Testis (tissue), 2 donors: ENCODE results near the gene WDR48.

Experiments used
- CTCF ChIP-seq, 3 experiments: fragments of 450-650 bp in 2 of 3; fragments of 200-600 bp in 1 of 3; sonication (generic) in 1 of 3; IDR thresholded peaks; one replicate each; pipeline ENCODE4 v1.5.1; 2016 to 2019; ENCODE audit warnings: antibody characterized with exemption in 3 of 3, mild to moderate bottlenecking in 2 of 3, moderate library complexity in 1 of 3
- POLR2A ChIP-seq: fragments of 450-650 bp; IDR thresholded peaks from one replicate; pipeline ENCODE4 v1.6.1; 2017; ENCODE audit warnings: antibody characterized with exemption, mild to moderate bottlenecking, moderate library complexity

DNA sequence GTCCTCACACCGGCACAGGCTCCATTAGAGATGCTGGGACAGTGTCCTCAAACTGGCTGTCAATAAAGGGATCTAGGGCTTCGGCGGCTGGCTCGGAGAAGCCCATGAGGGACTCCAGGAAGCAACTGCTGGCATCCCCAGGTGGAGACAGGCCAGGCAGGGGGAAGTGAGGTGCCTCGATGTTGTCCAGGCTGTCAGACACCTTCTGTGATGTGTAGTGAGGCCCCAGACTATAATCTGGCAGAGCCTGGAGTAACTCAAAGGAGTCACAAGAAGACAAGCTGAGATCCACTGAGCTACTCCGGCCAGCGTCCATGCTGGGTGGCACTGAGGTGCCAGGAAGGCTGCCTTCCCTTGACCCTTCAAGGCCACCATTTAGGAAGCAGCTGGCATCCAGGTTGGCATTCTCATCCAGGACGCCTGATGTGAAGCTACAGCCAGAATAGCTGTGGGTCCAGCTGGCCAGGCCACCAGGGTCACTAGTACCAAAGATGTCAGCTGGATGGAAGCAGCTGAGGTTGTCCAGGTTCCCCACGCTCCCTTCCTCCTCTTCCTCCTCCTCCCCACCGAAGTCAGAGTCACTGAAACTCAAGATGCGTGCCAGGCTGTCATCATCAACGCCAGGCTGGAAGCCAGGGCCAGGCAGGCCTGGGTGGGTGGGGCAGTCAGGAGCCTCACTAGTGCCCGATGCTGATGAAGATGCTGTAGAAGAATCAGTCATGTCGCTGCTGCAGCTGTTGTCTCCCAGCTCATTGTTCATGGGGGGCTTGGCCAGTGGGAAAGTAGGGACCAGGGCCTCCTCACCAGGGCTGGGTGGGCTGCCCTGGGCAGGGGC, 91.5 kb downstream of the WDR48 start:
- TF ChIP-seq CTCF (IDR thresholded peaks at IDR 0.05) (no peak), POLR2A (no peak)
